Spleen (tissue), 7 donors: ENCODE data around the gene LRRN4CL.

Source experiments
- CTCF ChIP-seq, 11 experiments: fragments of 200-600 bp in 7 of 11; fragments of 450-650 bp in 4 of 11; sonication (generic) in 4 of 11; IDR thresholded peaks in 8 of 11; conservative IDR thresholded peaks in 3 of 11; 1 replicate in 7 of 11; 2 replicates in 4 of 11; pipeline versions ENCODE4 v1.4.0 to v1.8.0; 2016 to 2021; ENCODE audit warnings: antibody characterized with exemption in 11 of 11, inconsistent platforms in 4 of 11, mild to moderate bottlenecking in 1 of 11
- POLR2A ChIP-seq, 3 donors: fragments of 450-650 bp; IDR thresholded peaks; one replicate each; pipeline ENCODE4 v1.5.1; 2017; ENCODE audit warnings: antibody characterized with exemption in 3 of 3, mild to moderate bottlenecking in 1 of 3
- donor health status: DM: no; HTN: no; CAD: no; lungs with moderate emphysema.
- donor health status: DM: no; HTN: no; CAD: no.
- donor health status: DM: no; HTN: no; CAD: no.

- TF ChIP-seq CTCF (IDR thresholded peaks at IDR 0.05 in 8 of 11, conservative IDR thresholded peaks at IDR 0.05 in 3 of 11) (no peak), POLR2A (IDR thresholded peaks at IDR 0.05) (no peak)
Measured at GRCh38 chr11:62721994-62722393, 32.7 kb upstream of the LRRN4CL start.
